ENCODE results near the gene APOL2.
"Not testable (repeated sequence)": the region's sequence is repeated elsewhere in the genome, so short reads cannot be mapped to it uniquely, and the experiment has no call there.

GRCh38 chr22:36263216-36263673 lies 23.9 kb upstream of the APOL2 start:
- TF ChIP-seq POLR2A (IDR thresholded peaks at IDR 0.05; ENCODE audit: low read depth, low read length); MAX (IDR thresholded peaks at IDR 0.05; ENCODE audit: low read depth, low read length); BRCA1 (IDR thresholded peaks at IDR 0.05; ENCODE audit: low read depth, low read length); NR2C2 (IDR thresholded peaks at IDR 0.05; ENCODE audit: borderline replicate concordance, control insufficient read depth, insufficient read length, low read depth); GABPA (IDR thresholded peaks at IDR 0.05; ENCODE audit: low read depth); POU2F2 (IDR thresholded peaks at IDR 0.05; ENCODE audit: borderline replicate concordance, low read depth, low read length); PKNOX1 (IDR thresholded peaks at IDR 0.05); TCF7 (IDR thresholded peaks at IDR 0.05; ENCODE audit: borderline replicate concordance); SUZ12 (IDR thresholded peaks at IDR 0.05; ENCODE audit: unreplicated experiment); CTCF (IDR thresholded peaks at IDR 0.05 in 2 of 3, conservative IDR thresholded peaks at IDR 0.05 in 1 of 3; ENCODE audit: control insufficient read depth in 2 of 3, extremely low read depth in 1 of 3, insufficient read depth in 1 of 3, low read depth in 3 of 3, low read length in 3 of 3); TCF3 (IDR thresholded peaks at IDR 0.05; ENCODE audit: borderline replicate concordance, insufficient read depth, low read depth, low read length); ELK1 (IDR thresholded peaks at IDR 0.05; ENCODE audit: low read depth, low read length); REST (IDR thresholded peaks at IDR 0.05; ENCODE audit: low read depth, low read length); MXI1 (IDR thresholded peaks at IDR 0.05; ENCODE audit: low read depth, low read length): not testable (repeated sequence)
